ENCODE results near the gene PREX1. TPM values are rescaled to one million over a fixed set of nuclear protein-coding genes. Genes with fewer than 3 reads are reported as not detected.

PREX1 gene
- total and polyA plus RNA-seq, 2 of the 4 experiments (the other 2 are of a cell fraction), result 0.67 to 0.72 TPM

DNA sequence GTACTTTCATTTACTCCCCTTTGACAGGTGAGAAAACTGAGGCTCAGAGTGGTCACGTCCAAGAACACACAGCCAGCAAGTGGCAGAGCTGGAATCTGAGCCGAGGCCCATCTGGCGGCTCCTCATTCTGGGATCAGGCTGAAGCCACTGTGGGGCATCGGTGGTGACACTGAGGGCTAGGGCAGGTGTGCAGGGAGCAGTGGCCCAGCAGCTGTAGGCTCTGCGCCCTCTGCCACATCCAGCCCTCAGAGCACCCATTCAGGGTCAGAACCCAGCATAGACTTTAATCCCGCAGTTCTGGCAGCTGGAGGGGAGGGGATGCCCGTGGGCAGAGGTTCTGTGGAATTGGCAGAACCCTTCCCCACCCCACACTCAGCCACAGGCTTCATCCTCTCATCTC is 210.3 kb downstream of the PREX1 start:
- no peak overlapping the region for H2AFZ ChIP-seq (replicated peaks; ENCODE audit: low read length, poor library complexity)
- H3K4ac ChIP-seq (ENCODE audit: low read depth, low read length), result no peak overlapping the region
- H4K91ac ChIP-seq (ENCODE audit: insufficient read depth, low read depth, low read length), result no peak overlapping the region
- H2AK5ac ChIP-seq (ENCODE audit: low read depth, low read length), result no peak overlapping the region
- no peak overlapping the region for H3K27ac ChIP-seq (ENCODE audit: insufficient read depth, low read length)
- no peaks in the 10 kb centered on the region for H3K9me1 ChIP-seq (ENCODE audit: insufficient read depth, low read length)
- peaks cover 18% of the 10 kb centered on the region for H3K27me3 ChIP-seq (ENCODE audit: control insufficient read depth, insufficient read depth, low read length)
- H4K8ac ChIP-seq (ENCODE audit: low read depth in 2 of 2, low read length in 2 of 2), result no peak overlapping the region
- no peaks in the 10 kb centered on the region for H3K79me1 ChIP-seq (ENCODE audit: low read depth in 1 of 2, low read length in 2 of 2)
- no peak for TF ChIP-seq POLR2A (IDR thresholded peaks at IDR 0.05; ENCODE audit: low read depth, low read length)
- TF ChIP-seq FOS (IDR thresholded peaks at IDR 0.05; ENCODE audit: low read depth, low read length), result no peak
- no peak for TF ChIP-seq CEBPB (IDR thresholded peaks at IDR 0.05; ENCODE audit: low read depth, low read length)
- no peak for TF ChIP-seq MAFK (IDR thresholded peaks at IDR 0.05; ENCODE audit: low read depth, low read length)
- TF ChIP-seq BHLHE40 (IDR thresholded peaks at IDR 0.05; ENCODE audit: low read depth, low read length), result no peak
- no peak for TF ChIP-seq RAD21 (IDR thresholded peaks at IDR 0.05; ENCODE audit: low read length)
- no peak overlapping the region for H3K14ac ChIP-seq (replicated peaks; ENCODE audit: low read depth, low read length)
- intact Hi-C loops (cut with micrococcal nuclease), result no loop called here
- no peak overlapping the region for H2BK120ac ChIP-seq (ENCODE audit: low read depth, low read length)
- in situ Hi-C loops (cut with MboI; ENCODE audit: low sequenced_read_pairs), result loop anchor here (5.0 kb wide), 1 partner anchor 945 kb away; no protein-coding TSS in a partner anchor
- no peak overlapping the region for H2BK20ac ChIP-seq (ENCODE audit: low read depth, low read length)
- no peak overlapping the region for H2BK5ac ChIP-seq (ENCODE audit: low read depth, low read length, poor library complexity, severe bottlenecking)
- H2BK15ac ChIP-seq (ENCODE audit: low read depth, low read length), result no peak overlapping the region
- H3K18ac ChIP-seq (ENCODE audit: low read depth, low read length), result no peak overlapping the region
- ChIA-PET POLR2A (ENCODE audit: unreplicated experiment) (no interaction called here), CTCF (no interaction called here)
- H3K4me1 ChIP-seq (ENCODE audit: control insufficient read depth, insufficient read depth, low read length), result no peaks in the 10 kb centered on the region
- WGBS, 2 experiments (ENCODE audit: extremely low coverage in 2 of 2, insufficient read length in 1 of 2), result 100% methylated on average over 2 of the region's 7 CpGs; no CpG with 5 or more reads in 1 of the 2 experiments
- H3K9me3 ChIP-seq (ENCODE audit: control insufficient read depth, insufficient read depth, low read length), result no peaks in the 10 kb centered on the region
- H3K4me3 ChIP-seq (ENCODE audit: insufficient read depth, low read depth, low read length), result no peak overlapping the region
- H3K4me2 ChIP-seq (ENCODE audit: low read depth, low read length), result no peak overlapping the region
- H3K56ac ChIP-seq (ENCODE audit: extremely low read depth, insufficient read depth, low read length), result no peak overlapping the region
- H3K9ac ChIP-seq (ENCODE audit: low read depth, low read length), result no peak overlapping the region
- dilution Hi-C loops (cut with HindIII; ENCODE audit: low sequenced_read_pairs, unreplicated experiment), result no loop called here
- H4K20me1 ChIP-seq (ENCODE audit: insufficient read depth, low read length), result no peaks in the 10 kb centered on the region
- no peak for DNase-seq
- no peaks in the 10 kb centered on the region for H3K36me3 ChIP-seq (ENCODE audit: control insufficient read depth, insufficient read depth, low read length)
- H3K23ac ChIP-seq (ENCODE audit: low read depth, low read length), result no peak overlapping the region
- no peak overlapping the region for H2AK9ac ChIP-seq (replicated peaks; ENCODE audit: low read depth, low read length, poor library complexity)
- ATAC-seq (ENCODE audit: low read depth), result no peak
- H4K5ac ChIP-seq (ENCODE audit: low read depth, low read length), result no peak overlapping the region
- BruUV-seq (replicated peaks), result no TSS peak
